GM21619 (cell line): ENCODE measurements around the gene CDHR2.

Experiments
- ATAC-seq: cut with Tn5 transposase; IDR thresholded peaks from one replicate; pipeline ENCODE4 v1.9.1; 2021; ENCODE audit not compliant: unreplicated experiment

Gene CDHR2

DNA sequence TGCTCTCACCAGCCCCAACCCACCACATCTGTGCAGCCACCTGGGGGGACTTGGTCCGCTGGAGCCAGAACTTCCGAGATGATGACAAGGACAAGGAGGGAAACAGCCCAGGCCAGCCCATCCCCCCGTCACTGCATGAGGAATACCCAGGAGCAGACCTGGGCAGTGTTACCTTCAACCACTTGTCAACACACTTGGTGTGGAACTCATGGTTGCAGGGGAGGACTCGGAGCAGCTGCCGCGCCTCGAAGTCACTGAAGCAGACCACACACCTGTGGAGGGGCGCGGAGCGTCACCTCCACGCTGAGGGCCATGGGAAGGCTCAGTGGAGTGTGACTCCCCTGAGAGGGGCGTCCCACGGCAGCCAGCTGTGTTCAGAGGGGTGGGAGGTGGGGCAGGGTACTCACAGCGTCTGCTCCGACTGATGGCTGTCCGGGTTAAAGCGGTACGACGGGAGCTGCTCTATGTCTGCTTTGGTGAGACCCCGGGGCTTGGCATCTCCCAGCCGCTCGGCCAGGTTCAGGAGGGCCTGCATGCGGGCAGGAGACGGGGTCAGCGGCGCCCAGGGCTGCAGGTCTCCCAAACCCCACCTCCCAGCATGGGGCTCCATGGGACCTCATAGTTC lies 19.9 kb upstream of the CDHR2 start:
- no peak for ATAC-seq

DNA sequence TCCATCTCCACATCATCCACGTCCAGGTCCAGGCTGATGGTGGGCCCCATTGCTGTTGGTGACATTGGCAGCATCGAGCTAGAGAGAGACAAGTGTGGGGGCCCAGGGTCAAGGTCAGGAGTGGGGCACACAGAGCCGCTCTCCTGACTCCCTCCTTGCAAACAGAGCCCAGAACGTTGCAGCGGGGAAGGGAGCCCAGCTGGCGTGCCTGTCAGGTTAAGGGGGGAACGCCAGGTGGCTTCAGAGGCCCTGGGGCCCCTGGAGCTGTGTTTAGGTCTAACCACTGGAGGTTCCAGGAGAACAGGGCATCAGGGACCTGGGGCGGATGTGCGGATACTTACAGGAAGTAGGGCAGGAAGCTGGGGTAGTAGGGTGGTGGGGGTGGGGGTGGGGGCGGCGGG lies 19.4 kb upstream of the CDHR2 start:
- ATAC-seq = no peak

DNA sequence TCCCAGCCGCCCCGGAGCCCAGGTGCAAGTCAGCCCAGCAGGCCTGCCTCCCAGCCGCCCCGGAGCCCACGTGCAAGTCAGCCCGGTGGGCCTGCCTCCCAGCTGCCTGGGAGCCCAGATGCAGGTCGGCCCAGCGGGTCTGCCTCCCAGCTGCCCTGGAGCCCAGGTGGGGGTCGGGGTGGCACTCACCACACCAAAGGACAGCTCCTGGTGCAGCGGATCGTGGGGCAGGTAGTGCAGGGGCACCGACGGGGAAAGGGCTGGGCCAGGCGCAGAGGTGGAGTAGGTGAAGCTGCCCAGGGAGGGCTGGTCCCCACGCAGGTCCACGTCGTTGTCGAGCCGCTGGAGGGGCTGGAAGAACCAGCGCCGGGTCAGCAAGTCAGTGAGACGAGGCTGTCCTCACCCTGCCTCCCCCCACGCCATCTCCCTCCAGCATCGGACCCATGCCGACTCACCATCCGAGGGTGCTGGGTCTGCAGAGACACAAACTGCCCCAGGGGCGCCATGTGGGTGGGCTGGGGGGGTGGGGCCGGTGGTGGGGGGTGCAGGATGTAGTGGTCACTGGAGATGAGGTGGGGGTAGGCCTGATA lies 18.7 kb upstream of the CDHR2 start:
- no peak for ATAC-seq

- ATAC-seq = no peak
These were observed 17.9 kb upstream of the CDHR2 start for GRCh38 chr5:176530983-176531901.

DNA sequence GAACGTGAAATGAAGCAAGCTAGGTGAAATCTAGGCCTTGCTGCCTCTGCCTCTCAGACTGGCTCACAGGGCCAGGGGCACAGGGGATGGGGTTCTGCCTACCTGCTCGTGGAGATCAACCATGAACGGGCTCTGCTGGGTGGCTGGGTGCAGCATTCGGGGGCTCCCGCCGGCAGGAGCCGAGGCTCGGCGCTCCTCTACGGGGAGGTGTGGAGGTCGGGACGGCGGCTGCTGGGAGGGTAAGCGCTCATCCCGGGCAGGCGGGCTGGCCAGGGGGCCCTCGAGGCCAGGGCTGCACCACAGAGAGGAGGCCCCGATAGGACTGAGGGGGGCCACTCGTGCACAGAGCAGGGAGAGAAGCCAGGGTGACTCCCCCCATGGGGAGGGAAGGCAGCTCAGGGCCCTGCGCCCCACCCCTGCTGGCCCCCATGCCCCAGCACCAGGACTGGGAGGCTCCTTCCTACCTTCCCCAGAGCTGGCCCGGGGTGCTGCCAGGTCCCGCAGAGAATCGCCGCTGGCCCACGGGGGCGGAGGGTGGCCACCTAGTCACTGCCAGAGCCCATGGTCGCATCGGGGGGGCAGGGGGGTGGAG lies 17.1 kb upstream of the CDHR2 start:
- ATAC-seq = no peak

GRCh38 chr5:176532795-176533194 lies 16.3 kb upstream of the CDHR2 start:
- ATAC-seq = no peak

DNA sequence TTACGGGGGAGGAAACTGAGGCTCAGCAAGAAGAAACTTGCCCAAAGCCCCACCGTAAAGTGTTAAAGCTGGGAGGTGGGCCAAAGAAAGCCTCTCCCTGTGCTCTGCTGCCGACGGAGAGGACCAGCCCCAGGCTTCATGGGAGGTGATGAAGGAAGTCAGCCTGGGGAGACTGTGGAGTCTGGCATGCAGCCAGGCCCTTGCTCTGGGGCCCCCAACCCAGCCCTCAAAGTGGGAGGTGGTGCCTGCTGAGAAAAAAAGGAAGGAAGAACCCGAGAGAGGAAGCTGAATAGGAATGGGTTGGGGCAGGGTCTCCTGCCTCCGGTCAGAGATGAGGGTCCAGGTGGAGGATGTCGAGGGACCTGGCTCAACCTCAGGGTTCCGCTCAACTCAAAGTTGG lies 15.8 kb upstream of the CDHR2 start:
- ATAC-seq = no peak

GRCh38 chr5:176533894-176534611 lies 15.1 kb upstream of the CDHR2 start:
- no peak for ATAC-seq

- ATAC-seq = no peak
These were observed 14.5 kb upstream of the CDHR2 start for GRCh38 chr5:176534640-176535039.

- no peak for ATAC-seq
These were observed 14.0 kb upstream of the CDHR2 start for GRCh38 chr5:176535101-176535663.

DNA sequence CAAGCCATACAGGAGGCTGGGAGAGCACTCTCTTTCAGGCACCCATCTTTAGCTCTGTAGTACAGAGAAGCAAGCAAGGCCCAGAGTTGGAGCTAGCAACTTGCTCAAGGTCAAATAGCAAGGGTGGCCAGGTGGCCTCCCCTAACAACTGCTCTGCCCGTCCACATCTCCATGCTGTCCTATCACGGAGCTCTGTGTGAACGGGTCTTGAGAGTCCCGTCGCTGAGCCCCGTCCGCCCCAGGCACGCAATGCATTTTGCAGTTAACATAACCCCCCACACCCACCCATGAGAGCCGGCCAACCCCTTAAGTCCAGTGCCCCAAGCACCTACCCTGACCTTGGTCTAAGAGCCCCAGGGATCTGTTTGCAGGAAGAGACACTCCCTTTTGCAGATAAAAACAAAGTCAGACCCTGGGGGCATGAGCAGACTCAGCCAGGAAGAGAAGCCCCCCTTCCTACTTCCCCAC lies 13.4 kb upstream of the CDHR2 start:
- ATAC-seq = no peak

DNA sequence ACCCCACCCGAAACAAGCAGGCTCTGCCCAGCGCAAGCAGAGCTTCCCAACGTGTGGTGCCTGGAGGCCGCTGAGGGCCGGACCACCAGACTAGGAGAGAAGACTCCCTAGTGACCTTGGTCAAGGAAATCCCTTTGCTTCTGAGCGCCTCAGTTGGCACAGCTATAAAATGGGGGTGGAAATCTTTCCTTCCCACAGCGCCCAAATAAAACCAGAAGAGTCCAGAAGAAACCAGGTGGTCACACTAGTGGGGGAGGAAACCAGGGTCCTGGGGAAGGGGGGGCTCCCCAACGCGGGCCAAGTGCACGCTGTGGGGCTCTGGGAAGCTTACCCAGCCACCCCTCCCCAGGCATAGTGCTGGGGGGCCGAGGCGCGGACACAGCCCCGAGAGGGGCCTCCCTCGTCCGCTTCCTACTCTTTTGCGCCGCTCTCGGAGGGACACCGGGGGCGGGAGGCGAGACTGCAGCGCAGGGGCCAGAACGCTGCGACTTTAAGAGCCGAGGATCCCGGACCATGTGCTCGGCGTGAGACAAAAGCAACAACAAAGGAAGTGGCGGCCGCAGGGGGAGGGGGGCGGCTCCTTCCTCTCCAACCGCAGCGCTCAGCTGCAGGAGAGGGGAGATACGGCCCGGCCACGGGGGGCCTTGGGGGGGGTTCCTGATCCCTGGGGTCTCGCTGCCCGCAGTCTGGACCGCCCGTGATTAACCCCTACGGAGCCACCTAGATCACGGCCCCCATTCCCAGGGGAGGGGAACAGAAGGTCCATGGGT lies 12.8 kb upstream of the CDHR2 start:
- ATAC-seq = no peak

DNA sequence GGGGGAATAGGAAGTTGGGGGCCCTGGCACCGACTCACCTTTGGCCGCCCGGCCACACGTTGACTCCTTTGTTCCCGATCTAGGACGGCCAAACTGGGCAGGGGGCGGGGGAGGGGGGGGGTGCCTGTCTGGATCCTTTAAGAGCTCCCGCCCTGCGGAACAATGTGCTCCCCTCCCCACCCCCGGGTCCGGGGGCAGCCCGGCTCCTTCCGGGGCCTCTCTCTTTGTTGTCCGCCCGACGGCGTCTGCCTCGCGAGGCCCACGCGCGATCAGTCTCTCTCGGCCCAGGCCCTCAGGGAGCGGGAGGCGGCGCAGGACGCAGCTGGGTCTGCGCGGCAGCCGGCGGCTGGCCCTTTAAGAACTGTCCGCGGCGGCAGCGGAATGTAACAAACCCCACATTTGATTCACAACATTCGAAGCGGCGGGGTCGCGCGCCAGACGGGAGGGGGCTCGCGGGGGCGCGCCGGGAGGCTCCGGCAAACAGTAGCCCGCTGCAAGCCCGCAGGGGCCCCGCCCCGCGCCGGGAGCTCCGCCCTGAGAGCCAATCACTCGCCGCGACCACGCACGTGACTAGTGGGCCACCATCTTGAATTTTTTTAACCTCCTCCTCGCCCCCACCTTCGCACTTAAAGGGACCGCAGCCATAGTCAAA lies 12.1 kb upstream of the CDHR2 start, which contains the start of gene RNF44:
TSS of gene RNF44 (minus strand) at position 501 of the 652 bp plus-strand sequence. CDS start 4,930 bp downstream, outside the sequence.
- peak; percentile 49 for ATAC-seq

GRCh38 chr5:176537554-176538229 lies 11.4 kb upstream of the CDHR2 start:
- peak; percentile 58 for ATAC-seq

GRCh38 chr5:176538230-176538988 lies 10.7 kb upstream of the CDHR2 start:
- ATAC-seq = no peak

DNA sequence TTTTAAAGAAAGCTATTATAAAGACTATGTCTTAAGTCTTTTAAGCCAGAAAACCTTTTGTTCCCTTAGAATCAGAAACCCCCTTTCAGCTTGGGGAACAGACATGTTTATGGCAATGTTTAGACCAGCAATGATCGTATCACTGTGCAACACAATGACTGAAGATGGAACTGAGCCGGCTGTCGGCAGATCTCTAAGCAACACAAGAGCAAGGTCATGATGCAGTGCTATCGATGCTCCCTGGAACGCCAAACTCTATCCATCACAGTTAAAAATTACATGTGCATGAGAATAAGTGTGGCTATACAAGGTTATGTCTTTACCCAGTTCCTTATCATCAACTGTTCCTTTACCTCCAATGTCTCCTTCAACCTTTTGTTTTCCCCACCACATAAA lies 10.2 kb upstream of the CDHR2 start:
- no peak for ATAC-seq

GRCh38 chr5:176540476-176540899 lies 8.7 kb upstream of the CDHR2 start:
- ATAC-seq = no peak

- ATAC-seq = no peak
These were observed 8.2 kb upstream of the CDHR2 start for GRCh38 chr5:176540956-176541337.
